Activated T-helper 2 cell treated with anti-CD3 and anti-CD28 coated beads, Interferon-gamma antibody, Interleukin-2, Interleukin-4, amounts not matched to agents 10 μg/mL and 5 μg/mL and 100 μg/mL, durations not matched to agents 14 hours and 24 hours and 36 hours (primary cell): ENCODE results near the gene TJP3. TPM values are rescaled to one million over a fixed set of nuclear protein-coding genes. Genes with fewer than 3 reads are reported as not detected.

Experiments used
- DNase-seq: peaks from one replicate; pipeline ENCODE4 v3.0.0; 2021; ENCODE audit warnings: low spot score
- H3K27ac Mint-ChIP-seq: one replicate; pipeline ENCODE4 v1.8.0; 2021; ENCODE audit warnings: mixed read lengths
- H3K27me3 Mint-ChIP-seq: one replicate; pipeline ENCODE4 v1.8.0; 2021; ENCODE audit warnings: low read depth, mixed read lengths
- H3K36me3 Mint-ChIP-seq: one replicate; pipeline ENCODE4 v1.8.0; 2021; ENCODE audit warnings: low read depth, mixed read lengths
- H3K4me1 Mint-ChIP-seq: one replicate; pipeline ENCODE4 v1.8.0; 2021; ENCODE audit warnings: low read depth, mixed read lengths
- H3K4me3 Mint-ChIP-seq: one replicate; pipeline ENCODE4 v1.8.0; 2021; ENCODE audit warnings: low read depth, mild to moderate bottlenecking, moderate library complexity, mixed read lengths
- H3K9me3 Mint-ChIP-seq: one replicate; pipeline ENCODE4 v1.8.0; 2021; ENCODE audit warnings: mixed read lengths
- intact Hi-C: fragments of 100-400 bp; cut with micrococcal nuclease; formaldehyde crosslinking; loops from one replicate; pipeline ENCODE4 v1.15.1; 2023
- total RNA-seq: library from RNA; stranded (reverse); gene quantifications from 2 replicates; pipeline ENCODE4 v1.2.3, GENCODE V29; 2022

The TJP3 gene
- total RNA-seq, 1 donor from 2014 or later, result 0.41 TPM

DNA sequence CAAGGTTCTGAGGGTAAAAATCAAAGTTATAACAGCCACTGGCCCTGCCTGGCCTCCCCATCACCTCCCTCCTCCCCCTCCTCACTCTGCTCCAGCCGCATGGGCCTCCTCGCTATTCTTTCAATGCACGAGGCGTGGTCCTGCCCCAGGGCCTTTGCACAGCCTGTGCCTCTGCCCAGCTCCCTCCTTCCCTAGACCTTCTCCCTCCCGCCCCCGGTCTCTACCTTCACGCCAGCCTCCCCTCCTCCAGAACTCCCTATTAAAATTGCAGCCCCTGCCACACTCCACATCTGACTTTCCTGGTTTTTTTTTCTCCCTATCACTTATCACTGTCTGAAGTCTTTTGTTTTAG is 60.5 kb downstream of the TJP3 start:
- no peaks in the 10 kb centered on the region for H3K9me3 Mint-ChIP-seq
- H3K27ac Mint-ChIP-seq, result no peak overlapping the region
- DNase-seq, result no peak
- no peak overlapping the region for H3K4me3 Mint-ChIP-seq
- intact Hi-C loops, result loop anchor here (10.0 kb wide), 2 partner anchors 216 to 416 kb away; partner anchors contain the start of genes ANKRD24, EEF2 and SIRT6
- H3K4me1 Mint-ChIP-seq, result peaks cover 5% of the 10 kb centered on the region
- peaks cover 13% of the 10 kb centered on the region for H3K36me3 Mint-ChIP-seq
- no peaks in the 10 kb centered on the region for H3K27me3 Mint-ChIP-seq

DNA sequence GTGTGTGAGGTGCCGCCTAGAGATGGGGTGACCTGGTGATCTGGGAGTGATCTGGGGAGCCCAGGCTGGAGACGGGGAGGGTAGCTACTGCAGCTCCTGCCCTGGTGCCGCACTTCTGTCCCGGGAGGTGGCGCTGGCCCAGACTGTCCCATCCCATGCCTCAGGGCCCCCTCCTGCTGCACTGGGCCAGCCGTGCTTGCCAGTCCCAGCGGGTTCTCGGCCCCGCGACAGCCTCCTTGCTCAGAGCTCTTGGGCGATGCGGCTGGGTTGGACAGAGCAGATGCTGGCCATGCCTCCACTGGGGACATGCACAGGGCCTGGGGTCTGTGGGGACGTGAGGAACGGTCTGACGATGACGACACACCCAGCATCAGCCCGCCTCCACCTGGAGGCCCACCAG is 61.3 kb downstream of the TJP3 start:
- no peak for DNase-seq
- no peak overlapping the region for H3K4me3 Mint-ChIP-seq
- peaks cover 13% of the 10 kb centered on the region for H3K36me3 Mint-ChIP-seq
- no peaks in the 10 kb centered on the region for H3K27me3 Mint-ChIP-seq
- no peak overlapping the region for H3K27ac Mint-ChIP-seq
- intact Hi-C loops, result loop anchor here (10.0 kb wide), 2 partner anchors 215 to 415 kb away; partner anchors contain the start of genes ANKRD24, EEF2 and SIRT6
- no peaks in the 10 kb centered on the region for H3K9me3 Mint-ChIP-seq
- peaks cover 5% of the 10 kb centered on the region for H3K4me1 Mint-ChIP-seq

DNA sequence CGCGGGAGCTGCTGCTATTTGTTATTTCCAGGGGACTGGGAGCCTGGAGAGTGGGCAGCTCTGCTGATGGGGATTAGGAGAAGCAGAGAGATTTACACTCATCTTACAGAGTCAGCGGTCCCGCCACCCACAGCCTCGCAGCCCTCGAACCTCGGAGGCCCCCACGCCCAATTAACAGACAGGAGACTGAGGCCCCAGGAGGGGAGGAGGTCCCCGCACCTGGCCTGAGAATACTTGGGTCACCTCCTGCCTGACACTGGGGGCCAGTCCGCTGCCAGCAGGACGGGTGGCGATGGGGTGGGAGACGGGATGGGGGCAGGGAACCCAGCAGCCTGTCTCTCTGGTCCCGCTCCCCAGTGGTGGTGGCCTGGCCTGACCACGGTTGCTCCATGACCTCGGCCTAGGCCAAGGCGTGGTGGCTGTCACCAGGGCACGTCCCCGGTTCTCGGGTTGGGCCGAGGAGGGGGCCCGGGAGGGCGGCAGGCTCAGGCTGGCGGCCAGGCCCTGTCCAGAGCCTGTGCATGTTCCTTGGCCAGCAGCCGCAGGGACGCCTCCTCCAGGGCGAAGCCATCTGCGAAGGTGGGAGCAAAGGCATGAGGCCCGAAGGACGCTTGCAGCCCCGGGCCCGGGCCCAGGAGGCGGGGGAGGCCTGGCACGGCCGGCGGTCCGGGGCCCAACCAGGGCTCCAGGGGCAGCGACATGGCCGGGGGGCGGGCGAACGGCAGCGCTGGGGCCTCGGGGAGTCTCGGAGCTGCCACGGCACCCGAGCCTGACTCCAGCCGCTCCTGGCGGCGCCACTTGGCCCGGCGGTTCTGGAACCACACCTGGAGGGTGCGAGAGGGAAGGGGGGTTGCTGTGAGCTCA is 62.2 kb downstream of the TJP3 start:
- Mint-ChIP-seq H3K4me3 (no peak overlapping the region), H3K27ac (no peak overlapping the region), H3K27me3 (no peaks in the 10 kb centered on the region), H3K4me1 (peaks cover 5% of the 10 kb centered on the region), H3K9me3 (no peaks in the 10 kb centered on the region), H3K36me3 (peaks cover 13% of the 10 kb centered on the region)
- DNase-seq, result no peak
- intact Hi-C loops, result no loop called here

DNA sequence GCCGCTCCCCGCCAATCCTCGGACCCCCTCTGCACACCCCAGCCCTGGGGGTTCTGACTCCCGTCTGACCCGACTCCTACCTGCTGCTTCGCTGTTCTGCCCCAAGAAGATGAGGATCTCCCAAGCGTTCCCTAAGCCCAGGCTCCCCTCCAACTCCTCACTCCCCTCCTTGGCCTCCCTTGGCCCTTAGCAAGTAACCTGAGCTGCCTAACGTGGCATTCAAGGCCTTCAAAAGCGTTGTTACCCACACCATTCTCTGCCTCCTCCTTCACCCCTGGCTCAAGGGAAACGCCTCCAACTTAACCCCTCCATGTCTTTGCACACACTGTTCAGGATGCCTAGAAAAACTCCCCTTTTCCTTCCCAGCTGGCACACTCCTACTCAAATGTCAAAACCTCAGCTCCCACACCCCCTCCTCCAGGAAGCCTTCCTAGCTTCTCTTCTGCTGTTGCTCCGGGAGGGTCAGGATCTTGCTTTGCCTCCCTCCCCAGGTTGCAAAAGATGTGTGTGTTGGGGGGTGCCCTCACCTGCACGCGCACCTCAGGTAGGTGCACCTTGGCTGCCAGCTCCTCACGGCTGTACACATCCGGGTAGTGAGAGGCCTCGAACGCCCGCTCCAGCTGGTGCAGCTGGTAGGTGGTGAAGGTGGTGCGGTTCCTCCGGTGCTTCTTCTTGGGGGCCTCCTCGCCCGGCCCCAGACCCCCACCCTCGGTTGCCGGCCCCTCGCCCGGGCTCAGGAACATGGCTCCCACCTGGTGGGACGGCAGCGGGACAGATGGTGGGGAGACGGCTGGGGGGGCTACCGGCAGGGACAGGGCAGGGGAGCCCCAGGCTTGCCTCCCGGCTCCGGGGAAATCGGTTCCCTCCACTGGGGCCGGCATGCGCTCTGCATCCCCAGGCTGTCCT is 63.1 kb downstream of the TJP3 start:
- Mint-ChIP-seq H3K36me3 (peaks cover 11% of the 10 kb centered on the region), H3K4me3 (no peak overlapping the region), H3K9me3 (no peaks in the 10 kb centered on the region), H3K4me1 (peaks cover 4% of the 10 kb centered on the region), H3K27ac (no peak overlapping the region), H3K27me3 (no peaks in the 10 kb centered on the region)
- no peak for DNase-seq
- intact Hi-C loops, result no loop called here

DNA sequence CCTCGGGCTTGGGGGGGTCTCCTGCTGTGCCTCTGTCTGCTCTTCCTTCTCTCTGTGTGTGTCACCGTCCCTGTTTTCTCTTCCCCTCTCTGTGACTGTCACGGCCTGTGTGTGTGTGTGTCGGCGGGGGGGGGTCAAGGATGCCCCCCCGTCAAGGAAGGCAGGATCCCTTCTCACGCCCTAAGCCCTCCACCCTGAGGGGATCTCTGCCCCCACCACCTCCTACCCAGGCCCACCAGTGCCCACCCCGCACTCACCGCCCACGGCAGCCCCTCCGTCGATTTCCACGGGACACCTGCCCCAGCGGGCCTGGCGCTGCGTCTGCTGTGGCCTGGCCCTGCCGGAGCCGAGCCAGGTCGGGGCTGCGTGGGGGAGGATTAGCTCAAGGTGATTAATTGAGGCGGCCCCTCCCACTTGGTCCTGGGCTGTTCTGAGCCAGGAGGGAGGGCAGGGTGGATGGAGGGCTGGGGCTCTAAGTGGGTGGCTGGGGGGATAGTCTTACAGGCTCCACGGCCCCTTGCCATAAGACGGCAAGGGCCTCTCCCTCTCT is 63.8 kb downstream of the TJP3 start, which contains the start of gene RAX2:
TSS of gene RAX2 (minus strand) at position 323 of the 550 bp plus-strand sequence. CDS start 486 bp downstream, outside the sequence.
- H3K36me3 Mint-ChIP-seq, result peaks cover 4% of the 10 kb centered on the region
- no peak within 1 kb of the TSS for H3K27ac Mint-ChIP-seq
- intact Hi-C loops, result no loop called here
- no peaks in the 10 kb centered on the region for H3K27me3 Mint-ChIP-seq
- H3K9me3 Mint-ChIP-seq, result no peaks in the 10 kb centered on the region
- no peak for DNase-seq
- H3K4me3 Mint-ChIP-seq, result no peak within 1 kb of the TSS
- H3K4me1 Mint-ChIP-seq, result no peaks in the 10 kb centered on the region

DNA sequence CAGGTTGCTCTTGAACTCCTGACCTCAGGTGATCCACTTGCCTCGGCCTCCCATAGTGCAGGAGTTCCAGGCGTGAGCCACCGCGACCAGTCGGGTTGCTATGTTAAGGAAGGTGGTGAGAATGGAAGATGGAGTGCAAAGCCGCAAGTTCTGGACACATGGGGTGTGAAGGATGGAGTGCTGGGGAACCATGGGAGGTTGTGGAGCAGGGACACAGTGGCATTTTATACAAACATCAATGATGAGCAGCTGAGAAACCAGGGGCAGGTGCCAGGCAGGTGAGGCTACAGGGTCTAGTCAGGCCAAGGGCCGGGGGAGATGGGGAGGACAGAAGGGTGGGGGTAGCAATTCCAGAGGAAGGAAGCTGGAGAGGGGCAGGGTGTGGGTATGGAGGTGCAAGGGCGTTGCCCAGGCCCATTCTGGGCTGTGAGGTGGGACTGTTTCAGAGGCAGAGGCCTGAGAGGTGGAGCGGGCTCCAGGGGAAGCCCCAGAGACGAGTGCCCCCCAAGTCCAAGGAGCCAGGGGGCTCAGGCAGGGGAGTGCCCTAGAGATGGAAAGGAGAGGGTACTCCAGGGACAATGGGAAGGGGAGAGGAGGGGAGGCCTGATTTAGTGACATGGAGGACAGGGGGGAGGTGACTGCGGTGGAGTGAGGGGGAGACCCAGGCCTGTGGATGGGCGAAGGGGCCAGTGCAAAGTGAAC is 65.8 kb downstream of the TJP3 start:
- H3K9me3 Mint-ChIP-seq, result no peaks in the 10 kb centered on the region
- no peaks in the 10 kb centered on the region for H3K4me1 Mint-ChIP-seq
- DNase-seq, result no peak
- H3K4me3 Mint-ChIP-seq, result no peak overlapping the region
- intact Hi-C loops, result no loop called here
- H3K27ac Mint-ChIP-seq, result no peak overlapping the region
- no peaks in the 10 kb centered on the region for H3K27me3 Mint-ChIP-seq
- H3K36me3 Mint-ChIP-seq, result peaks cover 1% of the 10 kb centered on the region

DNA sequence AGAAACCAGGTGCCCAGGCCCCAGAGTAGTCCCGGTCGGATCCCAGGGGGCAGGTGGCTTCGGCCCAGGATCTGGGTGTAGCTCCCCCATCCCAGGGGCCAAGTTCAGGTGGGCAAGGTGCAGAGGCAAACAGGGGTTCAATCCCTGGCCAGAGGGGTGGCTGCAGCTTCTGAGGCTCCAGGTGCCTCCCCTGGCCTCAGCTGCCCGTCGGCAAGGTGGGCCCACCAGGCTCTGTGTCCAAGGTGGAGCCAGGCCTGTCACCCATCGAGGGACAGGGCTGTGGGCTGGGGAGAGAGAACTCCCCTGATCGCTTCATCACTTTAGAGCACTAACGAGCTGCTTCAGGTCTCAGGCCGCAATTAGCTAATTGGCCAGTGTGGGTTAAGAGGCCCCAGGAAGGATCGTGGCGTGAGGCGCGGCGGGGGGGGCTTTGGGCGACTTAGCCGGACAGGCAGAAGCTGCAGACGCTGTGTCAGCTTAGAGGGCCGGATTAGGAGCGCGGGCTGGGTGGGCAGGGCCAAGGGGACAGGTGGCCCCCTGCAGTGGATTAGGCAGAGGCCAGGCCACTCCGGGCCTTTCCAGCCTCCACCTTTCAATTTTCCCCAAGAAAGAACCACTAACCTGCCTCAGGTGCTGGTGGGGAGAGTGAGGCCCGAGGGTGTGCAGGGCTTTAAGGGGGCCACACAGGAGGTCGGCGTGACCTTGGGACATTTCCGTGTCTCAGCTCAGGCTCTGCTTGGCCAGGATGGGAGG is 66.6 kb downstream of the TJP3 start:
- H3K36me3 Mint-ChIP-seq, result no peaks in the 10 kb centered on the region
- intact Hi-C loops, result no loop called here
- no peak overlapping the region for H3K27ac Mint-ChIP-seq
- no peaks in the 10 kb centered on the region for H3K27me3 Mint-ChIP-seq
- no peak overlapping the region for H3K4me3 Mint-ChIP-seq
- H3K9me3 Mint-ChIP-seq, result no peaks in the 10 kb centered on the region
- no peaks in the 10 kb centered on the region for H3K4me1 Mint-ChIP-seq
- DNase-seq, result no peak

DNA sequence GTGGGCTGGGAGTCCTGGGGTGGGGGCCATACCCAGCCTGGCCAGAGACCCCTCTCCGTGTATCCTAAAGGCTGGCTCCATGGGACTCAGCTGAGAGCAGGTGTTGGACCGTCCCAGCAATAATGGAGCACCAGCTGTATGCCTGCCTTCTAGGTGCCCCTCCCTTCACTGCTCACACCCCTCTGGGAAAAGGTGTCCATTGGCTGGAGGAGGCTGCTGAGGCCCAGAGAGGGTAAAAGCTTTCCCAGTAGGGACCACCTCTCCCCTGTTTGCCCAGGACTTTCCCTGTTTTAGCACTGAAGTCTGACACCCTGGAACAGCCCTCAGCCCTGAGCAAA is 67.2 kb downstream of the TJP3 start:
- H3K27ac Mint-ChIP-seq, result no peak overlapping the region
- H3K4me3 Mint-ChIP-seq, result no peak overlapping the region
- H3K36me3 Mint-ChIP-seq, result no peaks in the 10 kb centered on the region
- H3K9me3 Mint-ChIP-seq, result no peaks in the 10 kb centered on the region
- no peaks in the 10 kb centered on the region for H3K27me3 Mint-ChIP-seq
- DNase-seq, result no peak
- intact Hi-C loops, result no loop called here
- H3K4me1 Mint-ChIP-seq, result no peaks in the 10 kb centered on the region

DNA sequence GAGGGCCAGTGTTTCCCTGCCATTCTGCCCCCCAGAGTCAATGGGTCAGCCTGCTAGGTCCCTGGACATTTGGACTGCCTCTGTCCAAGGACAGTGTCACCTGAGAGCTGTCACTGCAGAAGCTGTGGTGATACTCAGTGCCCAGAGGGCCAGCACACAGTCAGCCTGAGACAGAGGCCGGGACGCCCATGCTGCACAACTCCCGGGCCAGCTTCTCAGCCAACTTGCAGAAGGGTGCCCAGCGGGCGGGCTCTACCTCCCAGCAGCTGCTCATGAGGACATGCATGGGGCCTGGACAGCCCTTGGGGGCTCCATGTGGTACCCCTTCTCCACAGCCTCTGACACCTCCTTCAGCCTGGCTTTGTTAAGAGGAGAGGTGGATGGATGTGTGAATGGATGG is 67.6 kb downstream of the TJP3 start:
- intact Hi-C loops, result no loop called here
- DNase-seq, result no peak
- Mint-ChIP-seq H3K9me3 (no peaks in the 10 kb centered on the region), H3K27ac (no peak overlapping the region), H3K4me1 (no peaks in the 10 kb centered on the region), H3K36me3 (peaks cover under 1% of the 10 kb centered on the region), H3K4me3 (no peak overlapping the region), H3K27me3 (no peaks in the 10 kb centered on the region)

DNA sequence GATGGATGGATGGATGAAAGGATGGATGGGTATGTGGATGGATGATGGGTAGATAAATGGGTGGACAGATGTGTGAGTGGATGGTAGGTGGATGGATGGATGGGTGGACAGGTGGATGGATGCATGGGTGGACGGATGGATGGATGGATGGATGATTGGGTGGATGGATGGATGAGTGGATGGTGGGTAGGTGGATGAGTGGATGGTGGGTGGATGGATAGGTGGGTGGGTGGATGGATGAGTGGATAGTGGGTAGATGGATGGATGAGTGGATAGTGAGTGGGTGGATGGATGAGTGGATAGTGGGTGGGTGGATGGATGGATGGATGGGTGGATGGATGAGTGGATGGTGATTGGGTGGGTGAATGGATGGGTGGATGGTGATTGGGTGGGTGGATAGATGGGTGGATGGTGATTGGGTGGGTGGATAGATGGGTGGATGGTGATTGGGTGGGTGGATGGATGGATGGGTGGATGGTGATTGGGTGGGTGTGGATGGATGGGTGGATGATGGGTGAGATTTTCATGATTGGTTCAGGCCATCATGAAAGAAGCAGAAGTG is 68.4 kb downstream of the TJP3 start:
- H3K4me1 Mint-ChIP-seq, result no peaks in the 10 kb centered on the region
- intact Hi-C loops, result no loop called here
- DNase-seq, result no peak
- no peak overlapping the region for H3K27ac Mint-ChIP-seq
- no peak overlapping the region for H3K4me3 Mint-ChIP-seq
- H3K27me3 Mint-ChIP-seq, result no peaks in the 10 kb centered on the region
- H3K36me3 Mint-ChIP-seq, result peaks cover 8% of the 10 kb centered on the region
- H3K9me3 Mint-ChIP-seq, result peaks cover 3% of the 10 kb centered on the region

DNA sequence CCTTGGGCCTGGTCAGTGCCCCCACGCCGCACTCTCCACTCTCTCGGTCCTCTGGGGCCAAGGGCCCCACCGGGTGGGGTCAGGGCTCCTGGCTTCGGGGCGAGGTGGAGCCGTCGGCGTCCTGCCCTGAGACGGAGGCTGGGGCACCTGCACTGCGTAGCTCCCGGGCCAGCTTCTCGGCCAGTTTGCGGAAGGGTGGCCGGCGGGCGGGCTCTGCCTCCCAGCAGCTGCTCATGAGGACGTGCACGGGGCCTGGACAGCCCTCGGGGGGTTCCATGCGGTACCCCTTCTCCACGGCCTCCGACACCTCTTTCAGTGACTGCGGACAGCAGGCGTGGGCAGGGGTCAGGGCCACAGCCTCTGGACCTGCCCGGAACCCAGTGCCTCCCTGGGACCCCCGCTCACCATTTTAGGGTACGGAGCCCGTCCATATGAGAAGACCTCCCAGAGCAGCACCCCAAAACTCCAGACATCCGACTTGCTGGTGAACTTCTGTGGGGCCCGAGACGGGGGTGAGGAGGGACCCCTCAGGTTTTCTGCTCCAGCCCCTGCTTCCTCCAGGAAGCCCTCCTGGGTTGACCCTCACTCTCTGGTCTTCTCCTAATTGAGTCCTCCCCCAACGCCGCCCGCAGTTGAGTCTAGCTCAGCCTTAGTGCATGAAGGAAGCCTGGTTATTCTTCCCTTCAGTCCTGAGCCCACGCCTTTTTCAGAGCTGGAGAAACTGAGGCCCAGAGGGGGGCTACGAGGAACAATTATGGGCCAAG is 70.1 kb downstream of the TJP3 start:
- Mint-ChIP-seq H3K27me3 (no peaks in the 10 kb centered on the region), H3K36me3 (peaks cover 22% of the 10 kb centered on the region), H3K4me1 (no peaks in the 10 kb centered on the region), H3K27ac (no peak overlapping the region), H3K9me3 (peaks cover 15% of the 10 kb centered on the region), H3K4me3 (no peak overlapping the region)
- no peak for DNase-seq
- intact Hi-C loops, result no loop called here
